ENCODE measurements around the gene TMEM87A. TPM values are rescaled to one million over a fixed set of nuclear protein-coding genes. Genes with fewer than 3 reads are reported as not detected.

The TMEM87A gene
- total and polyA plus RNA-seq, 2 of the 4 experiments (the other 2 are of a cell fraction), result 16.6 to 45.3 TPM

DNA sequence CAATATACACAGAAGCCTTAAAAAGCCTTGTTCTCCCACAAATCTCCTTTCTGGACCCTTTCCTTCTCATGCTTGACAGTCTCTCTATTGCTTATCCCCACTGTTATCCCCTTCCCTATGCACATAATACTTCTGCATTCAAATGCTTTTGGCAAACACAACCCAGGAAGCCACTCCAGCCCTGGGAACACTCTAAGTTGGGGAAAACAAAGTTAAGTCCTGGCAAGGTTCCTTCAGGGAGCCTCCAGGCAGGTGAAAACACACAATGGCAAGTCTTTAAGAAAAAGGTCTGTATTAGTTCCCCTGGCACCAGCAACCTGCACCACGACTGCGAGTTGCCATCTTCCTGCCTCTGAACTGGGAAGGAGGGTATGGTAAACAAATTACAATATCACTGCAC lies 19.9 kb downstream of the TMEM87A start:
- Histone ChIP-seq H3K56ac (ENCODE audit: extremely low read depth, insufficient read depth, low read length) (no peak overlapping the region), H3K23ac (ENCODE audit: low read depth, low read length) (no peak overlapping the region), H3K9me3 (ENCODE audit: control insufficient read depth, insufficient read depth, low read length) (peaks cover 5% of the 10 kb centered on the region; the same call in 1 of the 2 replicates), H2BK5ac (ENCODE audit: low read depth, low read length, poor library complexity, severe bottlenecking) (no peak overlapping the region), H3K9me1 (ENCODE audit: insufficient read depth, low read length) (no peaks in the 10 kb centered on the region; the same call in 1 of the 2 replicates), H3K79me1 (ENCODE audit: low read depth in 1 of 2, low read length in 2 of 2) (peaks cover 22 to 30% of the 10 kb centered on the region in 2 experiments), H2AK5ac (ENCODE audit: low read depth, low read length) (no peak overlapping the region), H3K4me2 (ENCODE audit: low read depth, low read length) (no peak overlapping the region), H3K4me3 (ENCODE audit: insufficient read depth, low read depth, low read length) (no peak overlapping the region), H3K14ac (replicated peaks; ENCODE audit: low read depth, low read length) (no peak overlapping the region), H3K4me1 (ENCODE audit: control insufficient read depth, insufficient read depth, low read length) (no peaks in the 10 kb centered on the region), H3K27me3 (ENCODE audit: control insufficient read depth, insufficient read depth, low read length) (no peaks in the 10 kb centered on the region), H3K18ac (ENCODE audit: low read depth, low read length) (no peak overlapping the region), H2AFZ (replicated peaks; ENCODE audit: low read length, poor library complexity) (no peak overlapping the region), H2BK15ac (ENCODE audit: low read depth, low read length) (no peak overlapping the region), H4K91ac (ENCODE audit: insufficient read depth, low read depth, low read length) (no peak overlapping the region), H3K9ac (ENCODE audit: low read depth, low read length) (no peak overlapping the region), H4K8ac (ENCODE audit: low read depth in 2 of 2, low read length in 2 of 2) (no peak overlapping the region), H2BK120ac (ENCODE audit: low read depth, low read length) (no peak overlapping the region), H2BK20ac (ENCODE audit: low read depth, low read length) (no peak overlapping the region), H3K36me3 (ENCODE audit: control insufficient read depth, insufficient read depth, low read length) (peaks cover 27% of the 10 kb centered on the region), H3K27ac (ENCODE audit: insufficient read depth, low read length) (no peak overlapping the region), H4K20me1 (ENCODE audit: insufficient read depth, low read length) (no peaks in the 10 kb centered on the region), H3K4ac (ENCODE audit: low read depth, low read length) (no peak overlapping the region), H4K5ac (ENCODE audit: low read depth, low read length) (no peak overlapping the region), H2AK9ac (replicated peaks; ENCODE audit: low read depth, low read length, poor library complexity) (no peak overlapping the region)
- dilution Hi-C loops (cut with HindIII; ENCODE audit: low sequenced_read_pairs, unreplicated experiment) (no loop called here), intact Hi-C loops (cut with micrococcal nuclease) (no loop called here), in situ Hi-C loops (cut with MboI; ENCODE audit: low sequenced_read_pairs) (no loop called here)
- no CpG with 5 or more reads among the region's 2 CpGs for WGBS, 2 experiments (ENCODE audit: extremely low coverage in 2 of 2, insufficient read length in 1 of 2)
- no TSS peak for BruUV-seq (replicated peaks)
- CTCF ChIA-PET, result no interaction called here
- DNase-seq (no peak), ATAC-seq (ENCODE audit: low read depth) (no peak)
- POLR2A ChIA-PET (ENCODE audit: unreplicated experiment), result interaction anchor here (1.6 kb wide), 1 partner anchor 20 kb away, joined by 4 read pairs; the partner anchor contains the start of genes GANC and TMEM87A
- TF ChIP-seq MAZ (IDR thresholded peaks at IDR 0.05; ENCODE audit: borderline replicate concordance, low read depth, low read length) (no peak), RFX5 (IDR thresholded peaks at IDR 0.05; ENCODE audit: low read depth, low read length) (no peak), RCOR1 (IDR thresholded peaks at IDR 0.05; ENCODE audit: insufficient replicate concordance, low read length) (no peak), MAFK (IDR thresholded peaks at IDR 0.05; ENCODE audit: low read depth, low read length) (no peak), MXI1 (IDR thresholded peaks at IDR 0.05; ENCODE audit: borderline replicate concordance, low read depth, low read length) (no peak), FOS (IDR thresholded peaks at IDR 0.05; ENCODE audit: low read depth, low read length) (no peak), POLR2A (IDR thresholded peaks at IDR 0.05; ENCODE audit: low read depth, low read length) (no peak), CEBPB (IDR thresholded peaks at IDR 0.05; ENCODE audit: low read depth, low read length) (no peak), BHLHE40 (IDR thresholded peaks at IDR 0.05; ENCODE audit: low read depth, low read length) (no peak), CHD1 (IDR thresholded peaks at IDR 0.05; ENCODE audit: low read depth, low read length) (no peak)
- TF ChIP-seq, protein P1, sequence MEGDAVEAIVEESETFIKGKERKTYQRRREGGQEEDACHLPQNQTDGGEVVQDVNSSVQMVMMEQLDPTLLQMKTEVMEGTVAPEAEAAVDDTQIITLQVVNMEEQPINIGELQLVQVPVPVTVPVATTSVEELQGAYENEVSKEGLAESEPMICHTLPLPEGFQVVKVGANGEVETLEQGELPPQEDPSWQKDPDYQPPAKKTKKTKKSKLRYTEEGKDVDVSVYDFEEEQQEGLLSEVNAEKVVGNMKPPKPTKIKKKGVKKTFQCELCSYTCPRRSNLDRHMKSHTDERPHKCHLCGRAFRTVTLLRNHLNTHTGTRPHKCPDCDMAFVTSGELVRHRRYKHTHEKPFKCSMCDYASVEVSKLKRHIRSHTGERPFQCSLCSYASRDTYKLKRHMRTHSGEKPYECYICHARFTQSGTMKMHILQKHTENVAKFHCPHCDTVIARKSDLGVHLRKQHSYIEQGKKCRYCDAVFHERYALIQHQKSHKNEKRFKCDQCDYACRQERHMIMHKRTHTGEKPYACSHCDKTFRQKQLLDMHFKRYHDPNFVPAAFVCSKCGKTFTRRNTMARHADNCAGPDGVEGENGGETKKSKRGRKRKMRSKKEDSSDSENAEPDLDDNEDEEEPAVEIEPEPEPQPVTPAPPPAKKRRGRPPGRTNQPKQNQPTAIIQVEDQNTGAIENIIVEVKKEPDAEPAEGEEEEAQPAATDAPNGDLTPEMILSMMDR (conservative IDR thresholded peaks at IDR 0.05; ENCODE audit: low read depth, low read length), result no peak
- TF ChIP-seq, protein P2, sequence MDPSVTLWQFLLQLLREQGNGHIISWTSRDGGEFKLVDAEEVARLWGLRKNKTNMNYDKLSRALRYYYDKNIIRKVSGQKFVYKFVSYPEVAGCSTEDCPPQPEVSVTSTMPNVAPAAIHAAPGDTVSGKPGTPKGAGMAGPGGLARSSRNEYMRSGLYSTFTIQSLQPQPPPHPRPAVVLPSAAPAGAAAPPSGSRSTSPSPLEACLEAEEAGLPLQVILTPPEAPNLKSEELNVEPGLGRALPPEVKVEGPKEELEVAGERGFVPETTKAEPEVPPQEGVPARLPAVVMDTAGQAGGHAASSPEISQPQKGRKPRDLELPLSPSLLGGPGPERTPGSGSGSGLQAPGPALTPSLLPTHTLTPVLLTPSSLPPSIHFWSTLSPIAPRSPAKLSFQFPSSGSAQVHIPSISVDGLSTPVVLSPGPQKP (IDR thresholded peaks at IDR 0.05; ENCODE audit: borderline replicate concordance, low read depth, low read length), result no peak
- TF ChIP-seq, protein P3, sequence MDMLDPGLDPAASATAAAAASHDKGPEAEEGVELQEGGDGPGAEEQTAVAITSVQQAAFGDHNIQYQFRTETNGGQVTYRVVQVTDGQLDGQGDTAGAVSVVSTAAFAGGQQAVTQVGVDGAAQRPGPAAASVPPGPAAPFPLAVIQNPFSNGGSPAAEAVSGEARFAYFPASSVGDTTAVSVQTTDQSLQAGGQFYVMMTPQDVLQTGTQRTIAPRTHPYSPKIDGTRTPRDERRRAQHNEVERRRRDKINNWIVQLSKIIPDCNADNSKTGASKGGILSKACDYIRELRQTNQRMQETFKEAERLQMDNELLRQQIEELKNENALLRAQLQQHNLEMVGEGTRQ (IDR thresholded peaks at IDR 0.05; ENCODE audit: low read depth, low read length), result no peak

Measured in IMR-90 (cell line).